HG03520 (cell line): Measurements from ENCODE around the gene GRIK5.
"Not testable (repeated sequence)": the region's sequence is repeated elsewhere in the genome, so short reads cannot be mapped to it uniquely, and the experiment has no call there.

ENCODE experiments used
- ATAC-seq: cut with Tn5 transposase; IDR thresholded peaks from one replicate; pipeline ENCODE4 v1.9.1; 2021; ENCODE audit warnings: mild to moderate bottlenecking, moderate library complexity; ENCODE audit not compliant: unreplicated experiment

Gene GRIK5

DNA sequence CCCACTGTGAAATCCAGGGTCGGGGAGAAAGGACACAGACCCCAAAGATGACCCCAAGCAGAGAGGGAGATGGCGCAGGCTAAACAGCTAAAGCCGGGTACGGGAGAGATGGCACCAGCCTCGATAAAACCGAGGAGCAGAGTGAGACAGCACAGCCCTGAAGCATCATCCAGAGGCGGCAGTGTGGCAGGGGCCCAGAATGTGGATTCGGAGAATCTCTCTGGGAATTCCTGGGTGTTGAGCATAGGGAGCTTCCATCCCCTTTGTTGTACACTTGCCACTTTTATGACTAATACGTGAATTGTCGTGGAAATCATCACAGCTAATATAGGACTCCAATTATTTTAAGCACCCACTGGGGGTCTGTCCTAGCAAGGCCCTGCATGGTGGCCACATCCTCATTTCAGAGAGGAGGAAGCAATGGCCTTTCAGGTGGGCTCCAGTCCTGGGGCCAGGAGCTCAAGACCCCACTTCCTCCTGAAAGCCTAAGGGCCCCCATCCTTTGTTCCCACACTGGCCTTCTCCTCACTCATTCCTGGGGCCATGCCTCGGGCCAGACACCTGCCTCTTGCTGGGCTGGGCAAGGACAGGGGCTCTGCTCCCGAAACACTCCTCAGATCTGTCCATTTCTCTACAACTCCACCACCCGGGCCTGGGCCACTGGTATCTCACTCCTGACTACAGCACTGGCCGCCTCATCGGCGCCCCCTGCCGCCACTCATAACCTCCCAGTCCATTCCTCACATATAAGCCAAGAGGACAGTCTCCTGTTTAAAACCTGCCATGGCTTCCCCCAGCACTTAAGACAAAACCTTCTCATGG, 46.7 kb downstream of the GRIK5 start:
- no peak for ATAC-seq

DNA sequence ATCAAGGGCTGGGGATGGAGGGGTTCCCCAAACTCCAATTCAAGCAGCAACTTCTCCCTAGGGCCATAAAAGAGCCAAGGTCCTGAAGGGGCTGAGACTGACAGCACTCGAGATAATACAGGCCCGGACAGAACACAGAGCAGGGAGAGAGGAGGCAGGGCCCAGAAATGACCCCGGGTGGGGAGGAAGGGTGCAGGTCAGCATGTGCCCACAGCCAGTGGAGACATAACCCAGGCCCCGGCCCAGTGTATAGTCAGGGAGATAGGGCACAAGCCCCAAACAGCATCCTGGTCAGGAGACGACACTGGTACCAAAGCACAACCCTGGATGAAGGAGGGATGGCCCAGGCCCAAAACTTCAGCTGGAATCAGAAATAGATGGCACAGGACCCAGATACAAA, 47.4 kb downstream of the GRIK5 start:
- ATAC-seq: no peak

DNA sequence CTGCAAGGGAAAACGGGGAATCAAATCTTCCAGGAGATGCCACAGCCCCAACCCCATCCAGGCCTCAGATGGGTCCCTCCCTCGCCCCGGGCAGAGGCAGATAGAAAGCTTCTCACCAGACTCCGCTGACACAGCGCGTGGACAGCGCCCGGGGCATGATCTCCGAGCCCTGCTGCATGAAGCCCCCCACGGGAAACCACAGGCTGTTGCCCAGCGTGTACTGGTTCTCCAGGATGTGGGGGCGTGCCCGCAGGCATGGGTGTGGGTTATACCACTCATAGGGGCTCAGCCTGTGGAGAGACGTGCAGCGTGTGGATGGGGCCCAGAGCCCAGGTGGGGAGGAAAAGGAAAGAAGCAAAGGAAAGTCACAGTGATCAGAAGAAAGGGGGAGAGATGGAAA, 48.8 kb downstream of the GRIK5 start:
- no peak for ATAC-seq

DNA sequence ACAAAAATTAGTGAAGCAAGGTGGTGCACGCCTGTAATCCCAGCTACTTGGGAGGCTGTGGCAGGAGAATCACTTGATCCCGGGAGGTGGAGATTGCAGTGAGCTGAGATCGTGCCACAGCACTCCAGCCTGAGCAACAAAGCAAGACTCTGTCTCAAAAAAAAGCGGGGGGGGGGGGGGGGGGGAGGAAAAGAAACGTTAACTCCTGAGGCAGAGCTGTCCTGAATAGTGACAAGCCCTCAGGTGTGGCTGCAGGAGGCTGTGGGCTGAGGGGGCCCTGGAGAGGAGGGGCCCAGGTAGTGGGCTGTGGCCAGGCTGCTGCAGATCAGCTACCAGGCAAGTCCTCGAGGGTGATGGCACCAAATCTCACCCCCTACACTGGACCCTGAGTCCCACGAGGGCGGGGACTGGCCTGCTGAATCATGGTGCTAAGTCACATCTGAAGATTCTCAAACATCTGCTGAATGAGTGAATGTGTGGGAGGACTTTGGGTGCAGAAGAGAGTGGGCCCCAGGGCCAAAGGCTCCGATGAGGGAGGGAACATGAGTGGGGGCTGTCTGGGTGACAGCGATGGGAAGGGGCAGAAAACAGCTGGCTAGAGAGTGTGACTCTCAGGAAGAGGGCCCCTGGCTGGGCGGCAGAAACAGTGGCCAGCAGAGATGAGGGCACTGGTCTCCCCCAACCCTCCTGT, 51.4 kb downstream of the GRIK5 start:
- no peak for ATAC-seq

DNA sequence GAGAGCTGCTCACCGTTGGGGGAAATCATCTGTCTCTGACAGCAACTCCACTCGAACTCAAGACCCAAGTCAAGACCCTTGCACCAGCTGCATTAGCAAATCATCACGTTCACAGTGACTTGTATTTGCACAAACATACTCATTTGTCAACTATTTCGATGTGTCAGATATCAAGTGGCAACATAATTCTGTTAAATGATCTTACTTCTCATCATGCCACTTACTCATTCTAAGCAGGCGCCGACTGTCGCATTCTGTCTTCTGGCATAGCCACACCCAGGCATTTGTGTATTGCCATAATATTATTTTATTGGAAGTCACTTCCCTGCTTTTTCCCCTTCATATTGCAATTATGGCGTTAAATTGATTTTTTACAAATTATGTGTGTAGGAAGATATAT, 53.0 kb downstream of the GRIK5 start:
- no peak for ATAC-seq

DNA sequence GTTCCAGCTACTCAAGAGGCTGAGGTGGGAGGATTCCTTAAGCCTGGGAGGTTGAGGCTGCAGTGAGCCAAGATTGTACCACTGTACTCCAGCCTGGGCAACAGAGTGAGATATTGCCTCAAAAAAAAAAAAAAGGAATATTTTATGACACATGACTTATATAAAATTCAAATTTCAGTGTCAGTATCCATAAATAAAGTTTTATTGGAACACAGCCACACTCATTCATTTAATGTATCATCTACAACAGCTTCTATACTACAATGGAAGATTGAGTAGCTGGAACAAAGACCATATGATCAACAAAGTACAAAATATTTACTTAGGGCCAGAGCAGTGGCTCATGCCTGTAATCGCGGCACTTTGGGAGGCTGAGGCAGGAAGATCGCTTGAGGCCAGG, 57.3 kb downstream of the GRIK5 start:
- ATAC-seq: not testable (repeated sequence)

DNA sequence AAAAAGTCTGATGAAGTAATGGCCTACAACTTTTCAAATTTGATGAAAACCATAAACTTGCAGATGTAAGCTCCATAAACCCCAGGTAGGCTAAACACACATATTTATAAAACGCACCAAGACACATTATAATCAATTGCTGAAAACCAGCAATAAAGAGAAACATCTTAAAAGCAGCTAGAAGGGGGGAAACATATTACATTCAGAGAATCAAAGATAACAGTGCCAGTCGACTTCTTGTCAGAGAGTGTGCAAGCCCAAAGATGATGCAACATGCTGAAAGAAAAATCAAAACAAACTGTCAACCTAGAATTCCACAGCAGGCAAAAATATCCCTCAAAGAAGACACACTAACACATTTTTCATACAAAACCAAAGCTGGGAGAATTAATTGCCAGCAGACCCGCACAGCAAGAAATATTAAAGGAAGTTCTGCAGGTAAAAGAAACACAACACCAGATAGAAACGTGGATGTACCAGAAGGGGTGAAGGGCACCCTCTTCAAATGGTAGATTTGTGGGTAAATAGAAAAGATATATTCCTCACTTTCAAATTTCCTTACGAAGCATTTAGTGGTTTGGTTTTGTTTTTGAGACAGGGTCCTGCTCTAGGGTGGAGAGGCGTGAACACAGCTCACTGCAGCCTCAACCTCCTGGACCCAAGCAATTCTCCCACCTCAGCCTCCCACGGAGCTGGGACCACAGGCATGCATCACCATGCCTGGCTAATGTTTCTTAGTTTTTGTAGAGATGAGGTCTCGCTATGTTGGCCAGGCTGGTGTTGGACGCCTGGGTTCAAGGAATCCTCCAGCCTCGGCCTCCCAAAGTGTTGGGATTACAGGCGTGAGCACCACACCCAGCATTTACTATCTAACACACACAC, 59.5 kb downstream of the GRIK5 start:
- ATAC-seq: no peak

DNA sequence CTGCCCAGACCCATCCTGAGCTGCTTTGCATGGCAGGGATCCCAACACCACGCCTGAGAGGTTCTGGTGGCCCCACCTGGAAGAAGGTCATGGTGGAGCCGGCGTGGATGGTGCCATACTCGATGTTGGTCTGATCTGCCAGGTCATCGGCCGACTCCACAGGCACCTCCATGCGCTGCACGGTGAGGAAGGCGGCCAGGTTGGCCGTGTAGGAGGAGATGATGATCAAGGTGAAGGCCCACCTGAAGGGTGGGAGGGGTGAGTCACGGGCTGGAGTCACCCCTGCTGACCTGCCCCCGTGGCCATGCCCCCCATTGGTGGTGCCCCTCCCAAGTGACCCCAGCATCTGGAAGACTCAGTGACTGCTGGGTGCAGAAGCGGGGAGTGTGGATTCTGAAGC, 63.4 kb downstream of the GRIK5 start:
- no peak for ATAC-seq

DNA sequence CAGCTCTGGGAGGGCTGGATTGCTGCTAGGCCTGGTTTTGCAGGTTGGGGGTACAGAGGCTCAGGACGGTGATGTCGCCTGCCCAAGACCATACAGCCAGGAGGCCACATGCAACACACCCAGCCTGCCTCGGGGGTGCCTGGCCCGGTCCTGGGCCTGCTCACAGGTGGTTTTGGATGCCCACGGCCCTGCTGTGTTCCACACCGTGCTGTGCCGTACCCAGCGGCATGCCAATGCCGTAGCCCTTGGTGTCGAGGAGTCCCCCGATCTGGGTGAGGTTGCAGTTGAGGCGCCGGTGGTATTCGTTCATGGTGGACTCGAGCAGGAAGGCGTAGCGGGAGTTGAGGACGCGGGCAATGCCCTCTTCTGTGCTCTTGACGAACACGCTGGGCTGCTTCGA, 64.5 kb downstream of the GRIK5 start:
- ATAC-seq: no peak

DNA sequence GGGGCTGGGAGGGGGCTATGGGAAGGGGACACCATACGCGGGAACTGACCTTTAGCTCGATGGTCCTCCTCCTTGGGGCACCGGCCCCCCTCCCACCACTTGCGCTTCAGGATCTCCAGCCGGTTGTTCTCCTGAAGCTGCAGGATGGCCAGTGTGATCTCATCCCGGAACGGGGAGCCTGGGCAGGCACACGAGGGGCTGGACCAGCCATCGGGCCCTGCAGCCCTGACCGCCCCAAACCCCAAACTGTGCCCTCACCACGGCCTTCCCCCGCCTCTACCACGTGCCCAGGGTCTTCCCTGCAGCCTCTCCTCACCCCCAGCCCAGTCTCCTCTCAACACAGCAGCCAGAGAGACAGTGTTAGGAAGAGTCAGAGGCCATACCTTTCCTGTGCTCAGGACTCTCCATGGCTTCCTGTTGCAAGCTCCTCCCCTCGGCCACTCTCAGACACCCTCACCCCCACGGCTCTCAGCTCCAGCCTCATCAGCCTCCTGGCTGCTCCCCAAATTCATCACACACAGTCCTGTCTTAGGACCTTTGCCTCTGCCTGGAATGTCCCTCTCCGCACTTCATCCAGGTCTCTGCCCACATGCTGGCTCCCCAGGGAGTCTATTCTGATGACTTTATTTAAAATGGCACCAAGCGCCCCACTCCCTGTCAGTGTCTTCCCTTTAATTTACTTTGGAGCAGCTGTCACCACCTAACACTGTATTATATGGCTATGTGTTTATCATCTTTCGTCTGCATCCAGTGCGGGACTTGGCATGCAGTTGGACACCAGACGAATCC, 66.3 kb downstream of the GRIK5 start:
- no peak for ATAC-seq

DNA sequence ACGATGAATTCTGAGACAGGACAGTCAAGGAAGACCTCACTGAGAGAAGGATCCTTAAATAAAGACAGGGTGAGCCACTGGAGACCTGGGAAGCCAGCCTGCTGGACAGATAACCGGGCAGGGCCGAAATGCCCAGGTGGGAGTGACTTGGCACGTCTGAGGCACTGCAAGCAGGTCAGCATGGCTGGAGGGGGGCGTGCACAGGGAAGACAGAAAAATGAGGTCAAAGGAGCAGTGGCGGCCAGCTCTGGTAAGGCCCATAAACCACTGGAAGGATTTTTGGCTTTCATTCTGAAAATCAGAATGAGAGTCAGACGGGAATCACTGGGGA, 70.2 kb downstream of the GRIK5 start:
- no peak for ATAC-seq

DNA sequence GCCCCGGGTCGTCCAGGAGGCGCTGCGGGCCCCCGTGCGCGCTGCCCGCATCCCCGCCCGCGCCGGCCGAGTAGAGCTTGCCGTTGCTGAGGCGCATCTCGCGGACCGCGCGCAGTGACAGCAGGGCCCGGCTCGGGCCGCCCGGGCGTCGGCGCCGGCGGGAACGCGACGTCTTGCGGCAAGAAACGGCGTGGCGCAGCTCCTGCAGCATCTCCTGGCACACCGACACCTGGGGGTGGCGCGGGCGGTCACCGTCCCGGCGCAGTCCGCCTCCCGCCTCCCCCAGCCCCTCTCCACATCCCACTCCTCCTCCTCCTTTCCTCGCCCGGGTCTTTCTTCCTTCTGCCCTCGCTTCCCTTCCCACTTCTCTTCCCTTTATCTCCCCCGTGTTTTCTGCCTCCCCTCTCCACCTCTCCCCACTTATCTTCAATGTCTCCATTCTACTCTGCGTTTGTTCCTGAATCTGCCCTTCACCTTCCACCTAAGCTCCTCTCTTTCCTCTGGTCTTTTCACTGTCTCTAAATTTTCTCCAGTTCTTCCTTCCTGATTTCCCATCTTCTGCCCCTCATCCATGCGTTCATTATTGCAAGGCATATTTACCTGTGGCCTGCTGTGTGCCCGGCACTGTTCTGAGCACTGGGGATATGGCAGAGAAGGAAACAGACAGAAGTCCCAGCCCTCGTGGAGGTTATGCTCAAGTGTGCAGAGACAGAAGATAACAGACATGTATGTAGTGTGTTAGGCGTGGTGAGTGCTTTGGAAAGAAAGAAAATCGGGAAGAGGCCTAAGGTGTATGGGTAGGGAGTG, 70.7 kb downstream of the GRIK5 start:
- no peak for ATAC-seq

DNA sequence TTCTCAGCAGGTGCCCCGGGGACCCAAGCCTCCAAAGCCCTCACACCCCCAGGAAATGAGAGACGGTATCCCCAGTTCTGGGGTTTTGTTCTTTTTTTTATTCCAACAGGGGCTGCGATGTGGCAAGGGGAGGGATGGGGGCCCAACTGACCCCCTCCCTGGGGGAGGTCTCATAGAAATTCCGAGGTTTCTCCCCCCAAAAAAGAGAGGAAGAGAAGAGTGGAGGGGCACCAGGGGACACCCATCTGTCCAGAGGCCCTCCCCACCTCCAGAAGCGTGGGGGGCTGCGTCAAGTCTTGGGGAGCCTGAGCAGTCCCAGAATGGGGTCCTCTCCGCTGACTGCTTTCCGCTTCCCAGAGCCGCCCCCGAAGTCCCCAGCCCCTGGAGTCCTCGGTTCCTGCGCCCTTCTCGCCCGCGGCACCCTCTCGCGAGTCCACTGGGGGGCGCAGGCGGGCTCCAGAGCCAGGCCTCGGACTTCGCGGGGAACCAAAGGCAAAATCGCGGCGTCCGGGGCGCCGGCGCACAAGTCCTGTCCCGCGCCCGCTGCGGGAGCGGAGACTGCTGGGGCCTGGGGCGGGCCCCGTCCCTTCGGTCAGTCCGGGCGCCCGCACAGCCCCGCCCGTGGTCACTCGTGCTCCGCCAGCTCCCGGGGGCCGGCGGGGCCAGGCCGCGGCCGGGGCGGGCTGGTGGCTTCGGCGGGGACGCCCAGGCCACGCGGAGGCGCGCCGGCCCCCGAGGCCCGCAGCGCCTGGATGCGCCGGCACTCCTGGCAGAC, 71.6 kb downstream of the GRIK5 start:
- ATAC-seq: no peak

DNA sequence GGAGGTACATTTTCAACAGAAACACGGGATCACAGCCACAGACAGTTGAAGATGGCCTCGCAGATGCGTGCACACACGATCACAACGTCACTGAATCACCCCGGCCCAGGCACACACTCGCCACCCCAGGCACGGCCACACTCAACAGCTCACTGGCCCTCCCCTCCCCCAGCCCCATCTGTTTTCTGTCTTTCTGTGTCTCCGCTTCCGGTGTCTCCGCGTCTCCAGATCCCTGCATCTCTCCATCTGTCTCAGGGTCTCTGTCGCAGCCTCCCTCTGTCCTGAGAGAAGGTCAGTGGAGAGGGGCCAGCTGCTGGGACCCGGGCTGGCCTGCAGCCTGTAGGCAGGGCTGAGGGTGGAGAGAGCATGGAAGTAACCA, 72.2 kb downstream of the GRIK5 start:
- no peak for ATAC-seq

DNA sequence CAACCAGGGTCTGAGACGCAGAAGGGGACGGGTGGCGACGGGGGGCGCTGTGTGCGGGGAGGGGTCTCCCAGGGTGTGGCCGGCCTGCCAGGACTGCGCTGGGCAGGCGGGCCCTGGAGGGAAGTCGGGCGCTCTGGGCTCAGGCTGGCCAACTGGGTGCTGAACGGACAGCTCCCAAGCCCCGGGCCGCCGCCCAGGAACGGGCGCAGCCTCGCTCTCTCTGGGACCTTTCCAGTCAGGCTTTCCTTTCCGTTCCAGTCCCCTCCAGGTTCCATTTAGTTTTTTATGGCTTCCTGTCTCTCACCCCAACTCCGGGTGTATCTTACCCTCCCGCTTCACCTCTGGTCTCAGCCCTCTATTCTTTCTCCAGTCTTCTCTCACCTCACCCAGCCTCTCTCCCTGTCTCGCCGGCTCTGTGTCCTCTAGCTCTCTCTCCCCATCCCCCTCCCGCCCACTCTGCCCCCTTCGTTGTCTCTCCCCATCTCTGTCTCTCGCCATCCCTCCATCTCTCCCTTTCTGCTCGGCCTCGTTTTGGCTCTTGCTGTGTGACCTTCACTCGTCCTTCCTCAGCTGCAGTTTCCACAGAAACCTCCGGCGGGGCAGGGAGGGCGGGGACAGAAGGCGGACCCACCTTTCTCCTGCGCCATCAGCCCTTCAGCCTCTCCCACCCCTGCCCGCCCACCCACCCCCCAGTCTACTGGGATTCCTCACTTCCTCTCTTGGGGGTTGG, 72.7 kb downstream of the GRIK5 start:
- ATAC-seq: no peak

DNA sequence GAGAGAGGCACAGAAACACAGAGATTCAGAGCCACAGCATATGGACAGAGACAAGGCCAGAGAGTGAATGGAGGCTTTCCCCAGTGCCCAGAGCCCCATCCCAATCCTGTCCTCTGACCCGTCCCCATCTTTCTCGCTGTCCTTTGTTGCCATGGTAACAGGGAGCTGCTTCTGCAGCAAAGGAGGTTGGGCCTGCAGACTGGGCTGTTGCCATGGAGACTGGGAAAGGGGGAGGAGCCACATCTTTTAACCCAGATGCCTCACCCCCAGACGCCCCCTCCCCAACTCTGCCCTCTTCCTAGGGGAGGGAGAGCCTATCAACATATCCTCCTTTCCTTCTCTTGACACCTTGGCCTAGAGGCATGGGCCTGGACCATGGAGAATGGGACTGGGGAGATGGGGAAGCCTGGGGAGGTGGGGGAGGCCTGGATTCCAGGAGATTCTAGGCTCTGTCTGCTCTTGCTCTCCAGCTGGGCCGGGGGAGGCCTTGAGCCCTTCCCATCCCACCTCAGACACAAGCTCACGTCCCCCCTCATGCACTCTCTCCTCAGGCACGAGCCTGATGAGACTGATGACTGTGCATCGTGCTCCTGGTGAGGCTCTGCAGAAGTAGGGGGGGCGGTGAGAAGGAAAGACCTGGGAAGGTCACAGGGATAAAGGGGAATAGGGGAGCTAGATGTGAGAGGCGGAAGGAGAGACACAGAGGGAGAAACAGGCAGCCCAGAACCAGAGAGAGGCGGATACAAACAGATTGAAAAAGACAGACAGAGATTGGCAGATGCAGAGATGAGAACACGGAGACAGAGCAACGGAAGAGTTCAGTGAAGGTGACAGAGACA, 73.8 kb downstream of the GRIK5 start:
- no peak for ATAC-seq

DNA sequence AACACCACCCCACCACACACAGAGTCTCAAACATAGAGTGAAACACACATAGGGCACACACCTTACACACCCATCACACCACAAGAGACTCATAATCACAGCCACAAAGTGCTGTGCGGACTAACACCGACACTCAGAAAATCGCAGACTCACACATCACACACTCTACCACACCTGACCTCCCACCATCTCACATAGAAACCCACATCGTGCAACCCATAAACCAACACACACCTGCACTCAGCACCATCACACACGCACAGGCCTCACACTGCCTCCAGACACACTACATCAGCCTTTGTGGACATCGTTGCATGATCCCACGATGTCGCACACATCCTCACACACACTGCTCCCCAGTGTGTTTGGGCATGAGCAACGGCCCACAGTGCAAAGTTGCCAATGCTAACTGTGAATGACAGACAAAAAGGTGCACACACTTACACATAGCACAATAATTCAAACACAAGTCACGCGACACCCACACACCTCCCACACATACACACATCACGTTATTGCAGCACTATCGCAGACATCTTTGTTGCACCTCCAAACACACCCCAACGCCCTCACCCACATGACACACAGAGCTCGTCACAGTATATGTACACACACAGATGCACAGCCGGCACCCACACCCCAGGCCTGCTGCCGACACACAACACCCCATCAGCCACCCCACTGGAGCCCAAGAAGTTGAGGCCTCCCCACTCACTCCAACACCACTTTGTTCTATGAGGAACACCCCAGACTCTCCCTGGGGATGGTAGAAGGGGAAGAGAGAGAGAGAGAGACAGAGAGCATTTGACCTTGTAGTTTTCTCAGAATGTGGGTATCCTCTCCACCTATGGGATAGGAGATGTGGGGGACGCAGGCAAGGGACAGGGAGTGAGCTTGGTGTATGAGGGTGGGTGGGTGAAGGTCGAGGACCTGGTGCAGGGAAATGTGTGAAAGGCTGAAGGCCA, 74.7 kb downstream of the GRIK5 start:
- ATAC-seq: no peak
